T47D (cell line): Measurements from ENCODE around the gene GAGE10.
A peak's percentile ranks its signal among the peaks of the same experiment; 100 is the strongest.

Experiments used
- DNase-seq, 2 experiments: peaks; one replicate each; pipeline versions ENCODE4 v3.0.0 to v3.0.0-alpha.2; 2011 to 2012; ENCODE audit warnings: low read depth in 1 of 2, low spot score in 1 of 2
- JUND ChIP-seq: IDR thresholded peaks from 2 replicates; pipeline ENCODE4 v1.6.1; 2012; ENCODE audit warnings: low read depth
- in situ Hi-C: cut with HindIII; loops from 2 replicates; pipeline ENCODE4 v1.10.0; 2016; ENCODE audit warnings: low sequenced_read_pairs, low pct_unique_long_range_greater_than_20kb

GAGE10 gene

DNA sequence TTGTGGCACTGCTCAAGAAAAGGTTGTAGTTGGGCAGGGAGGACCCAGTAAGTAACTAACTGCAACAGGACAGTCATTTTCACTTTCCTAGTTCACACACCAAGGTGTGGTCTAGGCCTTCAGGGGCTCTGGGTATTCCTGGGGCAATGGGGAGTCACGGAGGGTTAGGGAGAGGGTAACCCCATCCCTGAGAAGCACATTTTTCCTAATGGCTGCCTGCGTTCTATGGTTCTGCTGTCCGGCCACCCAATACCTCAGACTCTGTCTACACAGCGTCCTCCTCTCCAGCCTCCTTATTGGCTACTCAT is 34.8 kb upstream of the GAGE10 start:
- no peak for DNase-seq
- in situ Hi-C loops, result no loop called here
- TF ChIP-seq JUND, result no peak

DNA sequence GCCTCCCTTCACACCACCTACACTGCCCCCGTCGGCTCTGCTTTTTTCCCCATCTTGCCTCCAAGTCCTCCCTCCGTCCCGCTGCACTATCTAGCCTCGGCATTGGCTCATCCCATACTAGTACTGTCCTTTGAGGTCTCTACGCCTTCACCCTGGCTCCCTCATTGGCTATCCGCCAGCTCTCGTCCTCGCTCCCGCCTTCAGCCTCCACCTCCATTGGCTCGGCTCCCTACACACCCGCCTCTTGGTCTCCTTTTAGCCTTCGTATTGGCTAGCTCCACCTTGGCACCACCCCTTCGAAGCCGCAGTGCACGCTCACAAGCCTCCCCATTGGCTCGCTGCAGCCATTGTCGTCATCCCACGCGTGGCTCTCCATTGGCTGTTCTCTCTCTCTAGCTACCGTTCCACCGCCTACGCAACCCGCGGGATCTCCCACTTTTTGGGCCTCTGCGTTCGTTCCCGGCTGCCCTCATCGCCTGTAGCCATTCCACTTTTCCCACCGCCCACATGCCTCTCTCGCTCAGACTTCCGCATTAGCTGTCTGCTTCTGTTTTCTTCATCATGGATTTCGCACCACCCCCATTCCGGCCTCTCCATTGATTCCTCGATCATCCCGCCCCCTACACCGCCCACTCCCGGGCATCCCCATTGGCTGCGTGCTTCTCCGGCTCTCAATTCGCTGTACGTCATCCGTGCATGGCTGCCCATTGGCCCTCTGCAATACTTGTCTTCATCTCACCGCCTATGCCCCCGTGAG is 34.3 kb upstream of the GAGE10 start:
- in situ Hi-C loops, result no loop called here
- DNase-seq, result peak; percentile 92 to 99
- no peak for TF ChIP-seq JUND

DNA sequence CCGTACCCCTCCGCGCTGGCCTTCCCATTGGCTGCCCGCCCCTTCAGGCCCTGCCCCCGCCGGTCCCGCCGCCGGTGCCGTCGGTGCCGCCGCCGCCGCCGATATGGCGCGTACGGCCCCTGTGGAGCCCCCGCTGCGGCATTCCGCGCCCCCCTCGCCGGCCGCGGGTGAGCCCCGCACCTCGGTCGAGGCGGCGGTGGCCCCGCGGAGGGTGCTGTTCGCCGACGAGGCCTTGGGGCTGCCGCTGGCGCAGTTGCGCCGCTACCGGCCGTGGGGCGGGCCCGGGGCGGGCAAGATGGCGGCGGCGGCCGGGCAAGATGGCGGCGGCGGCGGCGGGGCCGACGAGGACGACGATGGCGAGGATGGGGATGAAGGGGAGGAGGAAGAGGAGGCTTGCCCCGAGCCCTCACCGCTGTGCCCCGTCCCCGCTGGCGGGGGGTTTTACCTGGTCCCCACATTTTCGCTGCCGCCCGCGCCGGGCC is 33.6 kb upstream of the GAGE10 start, which contains the start of gene PPP1R3F:
Gene PPP1R3F, plus strand, starts transcription at position 27 of the 482 bp plus-strand sequence. Its CDS starts 77 bp downstream, at position 104.
- TF ChIP-seq JUND, result no peak
- DNase-seq, result no peak
- in situ Hi-C loops, result no loop called here

DNA sequence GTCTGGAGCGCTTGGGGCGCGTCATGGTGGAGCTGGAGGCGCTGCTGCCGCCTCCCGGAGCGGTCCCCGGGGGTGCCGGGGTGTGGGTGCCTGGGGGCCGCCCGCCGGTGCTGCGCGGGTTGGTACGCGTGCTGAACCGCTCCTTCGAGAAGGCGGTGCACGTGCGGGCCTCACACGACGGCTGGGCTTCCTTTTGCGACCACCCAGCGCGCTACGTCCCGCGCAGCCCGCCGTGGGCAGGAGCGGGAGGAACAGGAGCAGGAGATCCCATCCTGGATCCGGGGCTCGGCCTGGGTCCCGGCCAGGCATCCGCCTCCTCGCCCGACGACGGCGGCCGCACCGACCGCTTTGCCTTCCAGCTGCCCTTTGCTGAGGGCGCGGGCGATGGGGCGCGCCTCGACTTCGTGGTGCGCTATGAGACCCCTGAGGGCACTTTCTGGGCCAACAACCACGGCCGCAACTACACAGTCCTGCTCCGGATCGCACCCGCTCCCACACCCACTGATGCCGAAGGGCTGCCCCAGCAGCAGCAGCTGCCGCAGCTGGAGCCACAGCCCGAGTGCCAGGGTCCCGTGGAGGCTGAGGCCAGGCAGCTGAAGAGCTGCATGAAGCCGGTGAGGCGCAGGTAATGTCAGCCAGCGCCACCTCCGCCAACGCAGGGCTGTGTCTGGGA is 33.1 kb upstream of the GAGE10 start:
- DNase-seq, result no peak
- TF ChIP-seq JUND, result no peak
- in situ Hi-C loops, result no loop called here

DNA sequence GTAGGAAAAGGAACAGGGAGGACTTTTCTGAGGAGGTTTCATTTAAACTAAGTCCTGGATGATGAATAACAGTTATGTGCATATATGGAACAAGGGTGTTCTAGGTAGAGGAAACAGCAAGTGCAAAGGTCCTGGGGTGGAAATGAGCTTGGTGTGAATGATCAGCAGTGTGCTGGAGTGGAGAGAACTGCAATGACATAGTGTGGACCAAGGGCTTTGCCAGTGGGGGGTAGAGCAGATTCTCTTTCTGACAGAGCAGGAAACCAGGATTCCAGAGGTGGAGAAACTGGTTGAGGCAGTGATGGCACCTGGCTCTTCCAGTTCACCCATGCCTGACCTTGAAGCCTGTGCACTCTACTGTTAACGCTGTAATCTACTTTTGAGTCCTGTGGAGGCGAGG is 32.1 kb upstream of the GAGE10 start:
- no peak for TF ChIP-seq JUND
- peak in 1 of 2 experiments; percentile 79 for DNase-seq
- in situ Hi-C loops, result no loop called here

DNA sequence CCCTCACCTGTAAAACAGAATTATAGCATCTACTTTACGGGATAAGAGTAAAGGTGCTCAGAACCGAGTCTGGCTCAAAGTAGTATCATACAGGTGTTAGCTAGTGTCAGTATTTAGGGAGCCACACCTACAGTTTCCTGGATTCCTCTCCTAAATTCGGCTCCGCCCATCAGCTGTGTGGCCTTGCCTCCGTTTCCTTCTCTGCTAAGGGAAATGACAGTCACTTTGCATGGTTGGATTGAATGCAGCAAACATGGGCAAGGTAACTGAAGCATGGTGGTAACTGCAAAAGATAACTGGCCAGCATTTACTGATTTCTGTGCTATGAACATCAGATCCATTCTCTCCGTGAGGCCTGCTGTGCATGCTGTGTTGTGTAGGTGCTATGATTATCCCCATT is 31.0 kb upstream of the GAGE10 start:
- TF ChIP-seq JUND, result no peak
- in situ Hi-C loops, result no loop called here
- DNase-seq, result no peak

DNA sequence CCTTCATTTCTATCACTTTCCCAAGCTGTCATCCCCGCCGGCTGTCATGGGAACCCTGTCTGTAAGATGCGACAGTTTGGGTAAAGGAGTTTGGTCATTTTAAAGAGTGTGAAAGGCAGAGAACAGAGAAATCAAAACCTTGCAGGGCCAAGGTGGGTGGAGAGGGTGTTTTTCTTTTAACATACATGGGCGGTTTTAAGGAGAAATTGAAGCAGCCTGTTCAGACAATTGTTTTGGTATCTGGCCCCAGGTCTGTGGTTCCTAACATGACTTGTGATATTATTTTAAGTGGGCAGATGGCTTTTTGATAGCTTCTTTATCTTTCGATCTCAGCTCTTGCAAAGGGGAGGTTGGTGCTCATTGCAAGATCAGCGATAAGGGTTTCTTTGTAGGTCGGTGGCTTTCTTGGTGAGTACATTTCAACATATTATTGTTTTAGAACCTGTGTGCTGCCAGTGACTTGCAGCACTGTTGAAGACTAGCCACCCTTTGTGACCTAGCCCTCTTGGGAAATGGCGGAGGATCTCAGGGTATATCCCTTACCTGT is 30.2 kb upstream of the GAGE10 start:
- no peak for DNase-seq
- in situ Hi-C loops, result no loop called here
- TF ChIP-seq JUND, result no peak

DNA sequence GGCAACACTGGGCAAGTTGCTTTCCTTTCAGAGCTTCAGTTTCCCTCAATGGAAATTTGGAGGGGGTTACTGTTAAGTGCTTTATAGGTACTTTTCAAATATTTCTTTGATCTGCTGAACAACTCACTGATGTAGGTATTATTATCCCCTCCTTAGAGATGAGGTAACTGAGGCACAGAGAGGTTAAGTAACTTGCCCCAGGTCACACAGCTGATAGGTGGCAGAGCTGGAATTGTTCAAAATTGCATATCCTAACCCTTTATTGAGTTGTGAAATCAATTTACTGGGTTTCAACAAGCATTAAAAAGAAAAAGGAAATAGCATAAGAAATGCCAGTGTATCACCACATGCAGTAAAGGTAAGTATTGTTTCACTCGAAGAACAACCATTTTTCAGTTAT is 27.2 kb upstream of the GAGE10 start:
- no peak for TF ChIP-seq JUND
- no peak for DNase-seq
- in situ Hi-C loops, result no loop called here

DNA sequence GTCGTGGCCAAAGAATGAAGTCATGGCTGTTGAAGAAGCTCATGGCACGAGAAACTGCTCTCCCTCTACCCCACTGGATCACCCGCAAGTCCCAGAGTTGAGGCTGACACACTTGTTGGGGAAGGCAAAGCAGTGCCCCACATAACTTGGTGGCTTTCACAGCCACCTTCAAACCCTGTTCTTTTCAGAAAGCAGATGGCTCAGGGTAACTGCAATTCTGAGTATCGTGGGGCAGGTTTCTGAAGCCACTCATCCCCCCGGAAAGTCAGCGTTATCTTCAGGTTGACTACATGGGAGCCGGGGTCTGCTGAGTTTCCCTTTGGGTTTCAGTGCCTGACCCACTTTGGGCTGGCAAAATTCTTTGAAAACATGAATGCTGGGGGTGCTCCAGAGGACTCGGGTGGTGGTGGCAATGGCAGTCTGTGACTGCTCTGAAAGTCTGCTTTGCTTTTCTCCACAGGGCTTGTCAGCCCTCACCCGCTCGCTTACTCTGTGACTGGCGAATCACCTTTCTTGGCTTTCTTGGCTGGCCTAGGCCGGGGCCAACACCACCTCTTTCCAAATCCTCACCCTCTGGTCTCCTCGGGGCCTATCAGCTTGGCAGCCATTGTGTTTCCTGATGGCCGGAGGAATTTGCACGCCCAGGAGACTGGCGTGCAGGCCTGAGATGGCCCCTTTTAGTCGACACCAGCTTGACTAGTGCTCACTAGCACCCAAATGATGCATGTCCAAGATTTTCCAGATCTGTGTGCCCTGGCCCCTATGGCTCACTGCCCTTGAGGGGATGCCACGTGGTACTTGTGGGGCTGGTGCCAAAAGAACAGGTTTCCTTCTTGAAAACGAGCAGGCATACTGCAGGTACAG is 26.5 kb upstream of the GAGE10 start:
- in situ Hi-C loops, result no loop called here
- TF ChIP-seq JUND, result no peak
- DNase-seq, result no peak

DNA sequence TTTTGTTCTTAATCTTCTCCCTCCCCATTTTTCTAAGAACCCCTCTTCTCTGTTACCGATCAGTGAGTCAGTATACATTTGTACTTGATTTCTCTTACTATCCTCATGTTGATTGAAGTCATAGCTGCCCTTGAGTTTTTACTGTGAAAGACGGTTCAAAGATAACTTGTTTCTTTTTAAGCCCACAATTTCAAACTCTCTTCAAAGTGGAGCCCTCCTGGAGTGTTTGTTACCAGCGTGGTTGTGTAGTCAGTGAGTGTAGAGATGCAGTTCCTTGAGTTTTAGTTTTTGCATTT is 26.0 kb upstream of the GAGE10 start:
- no peak for DNase-seq
- no peak for TF ChIP-seq JUND
- in situ Hi-C loops, result no loop called here

DNA sequence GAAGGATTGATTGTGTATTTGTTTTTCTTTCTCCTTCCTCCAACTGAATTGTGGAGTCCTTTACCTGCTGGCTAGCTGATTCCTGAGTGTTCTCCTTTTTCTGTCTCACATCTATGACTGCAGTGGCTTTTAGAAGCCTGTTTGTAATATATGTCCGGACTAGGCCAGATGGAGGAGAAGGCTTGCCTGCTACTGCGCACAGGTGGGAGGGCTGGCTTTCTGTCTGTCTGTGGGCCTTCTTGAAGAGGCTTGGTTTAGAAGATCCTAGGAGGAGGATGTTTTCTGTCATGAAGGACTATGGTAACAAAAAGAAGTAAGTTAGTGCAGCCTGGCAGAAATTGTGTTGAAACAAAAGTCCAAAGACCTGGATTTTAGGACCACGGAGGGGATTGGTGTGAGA is 25.4 kb upstream of the GAGE10 start:
- TF ChIP-seq JUND, result no peak
- no peak for DNase-seq
- in situ Hi-C loops, result no loop called here

DNA sequence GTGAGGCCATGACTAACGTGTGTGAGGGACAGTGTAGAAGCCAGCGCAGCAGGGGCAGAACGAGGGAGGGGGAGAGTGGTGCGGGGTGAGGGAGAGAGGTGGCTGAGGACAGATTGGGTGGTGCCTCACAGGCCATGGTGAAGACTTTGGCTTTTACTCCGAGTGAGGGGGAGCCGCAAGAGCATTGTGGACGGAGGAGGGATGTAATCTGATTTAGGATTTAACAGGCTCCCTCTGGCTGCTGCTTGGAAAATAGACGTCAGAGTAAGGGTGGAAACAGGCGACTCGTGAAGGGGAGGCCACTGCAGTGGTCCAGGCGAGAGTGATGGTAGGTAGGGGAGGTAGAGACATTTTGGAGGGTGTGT is 20.8 kb upstream of the GAGE10 start:
- no peak for TF ChIP-seq JUND
- in situ Hi-C loops, result no loop called here

DNA sequence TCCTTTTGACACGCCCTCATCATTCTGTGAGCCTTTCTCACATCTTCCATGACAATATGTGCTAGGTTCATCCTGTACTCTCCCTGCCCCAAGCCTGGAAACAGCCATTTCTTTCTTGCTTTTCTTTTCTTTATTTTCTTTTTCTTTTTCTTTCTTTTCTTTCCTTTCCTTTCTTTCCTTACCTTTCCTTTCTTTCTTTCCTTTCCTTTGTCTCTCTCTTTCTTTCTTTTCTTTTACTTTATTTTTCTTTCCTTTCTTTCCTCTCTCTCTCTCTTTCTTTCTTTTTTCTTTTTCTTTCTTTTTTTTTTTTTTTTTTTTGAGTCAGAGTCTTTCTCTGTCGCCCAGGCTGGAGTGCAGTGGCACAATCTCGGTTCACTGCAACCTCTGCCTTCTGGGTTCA is 19.2 kb upstream of the GAGE10 start:
- in situ Hi-C loops, result no loop called here
- no peak for TF ChIP-seq JUND
- DNase-seq, result no peak

More for the DNA sequence above, 20.8 kb upstream of the GAGE10 start:
- DNase-seq, result peak in 1 of 2 experiments; percentile 64
